Panc1 (cell line): Measurements from ENCODE around the gene OGFOD3.

Experiments
- CTCF ChIP-seq: fragments of 450-650 bp; IDR thresholded peaks from 2 replicates; pipeline ENCODE4 v1.5.1; 2017; ENCODE audit warnings: mild to moderate bottlenecking
- POLR2AphosphoS5 ChIP-seq: IDR thresholded peaks from 2 replicates; pipeline ENCODE4 v1.6.1; 2012; ENCODE audit warnings: mild to moderate bottlenecking, low read depth, low read length, moderate library complexity
- SIN3A ChIP-seq: IDR thresholded peaks from 2 replicates; pipeline ENCODE4 v1.6.1; 2012; ENCODE audit warnings: low read depth, mild to moderate bottlenecking, low read length, moderate library complexity, borderline replicate concordance; ENCODE audit not compliant: insufficient read depth
- TCF7L2 ChIP-seq: IDR thresholded peaks from 2 replicates; pipeline ENCODE4 v1.6.1; 2011; ENCODE audit warnings: mild to moderate bottlenecking, low read depth, low read length, inconsistent platforms

- TF ChIP-seq CTCF: no peak
- TF ChIP-seq TCF7L2: no peak
- TF ChIP-seq POLR2AphosphoS5: no peak
- TF ChIP-seq SIN3A: no peak
Observed at GRCh38 chr17:82377924-82378740, 40.3 kb downstream of the OGFOD3 start.
